Measurements from ENCODE around the gene INPP1.

INPP1 gene

DNA sequence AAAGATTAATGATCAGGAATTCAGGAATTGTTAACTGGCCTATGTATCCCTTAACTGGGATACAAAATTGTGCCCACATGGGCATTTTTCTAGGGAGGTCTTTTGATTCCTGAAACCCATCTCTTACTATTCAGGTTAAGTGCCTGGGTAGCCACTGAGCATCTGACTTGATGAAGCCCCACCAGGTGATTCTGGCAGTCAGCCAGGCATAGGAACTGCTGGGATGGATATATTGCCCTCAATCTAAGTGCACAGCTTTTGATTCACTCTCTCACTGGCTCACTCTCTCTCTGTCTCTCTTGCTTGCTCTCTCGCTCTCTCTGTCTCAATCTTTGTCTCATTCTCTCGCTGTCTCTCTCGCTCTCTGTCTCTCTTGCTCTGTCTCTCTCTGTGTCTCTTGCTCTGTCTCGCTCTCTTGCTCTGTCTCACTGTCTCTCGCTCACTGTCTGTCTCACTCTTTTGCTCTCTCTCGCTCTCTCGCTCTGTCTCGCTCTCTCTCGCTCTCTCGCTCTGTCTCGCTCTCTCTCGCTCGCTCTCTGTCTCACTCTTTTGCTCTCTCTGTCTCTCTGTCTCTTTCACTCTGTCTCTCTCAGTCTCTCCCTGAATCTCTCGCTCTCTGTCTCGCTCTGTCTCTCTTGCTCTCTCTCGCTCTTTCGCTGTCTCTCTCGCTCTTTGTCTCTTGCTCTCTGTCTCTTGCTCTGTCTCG, 22.3 kb downstream of the INPP1 start:
- no peak for DNase-seq

DNA sequence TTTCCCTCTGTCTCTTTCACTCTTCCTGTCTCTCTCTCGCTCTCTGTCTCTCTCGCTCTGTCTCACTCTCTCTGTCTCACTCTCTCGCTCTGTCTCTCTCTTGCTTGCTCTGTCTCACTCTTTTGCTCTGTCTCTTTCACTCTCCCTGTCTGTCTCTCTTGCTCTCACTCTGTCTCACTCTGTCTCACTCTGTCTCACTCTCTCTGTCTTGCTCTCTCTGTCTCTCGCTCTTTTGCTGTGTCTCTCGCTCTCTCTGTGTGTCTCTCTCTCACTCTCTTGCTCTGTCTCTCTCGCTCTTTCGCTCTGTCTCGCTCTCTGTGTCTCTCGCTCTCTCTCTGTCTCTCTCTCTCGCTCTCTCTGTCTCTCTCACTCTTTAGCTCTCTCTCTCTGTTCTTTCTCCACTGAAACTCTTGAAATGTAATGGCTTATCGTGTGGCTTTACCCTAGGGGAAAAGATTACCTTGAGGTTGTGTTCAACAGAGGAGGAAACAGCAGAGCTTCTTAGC, 22.9 kb downstream of the INPP1 start:
- DNase-seq = no peak

- DNase-seq = no peak
Observed at GRCh38 chr2:190367091-190367490, 23.7 kb downstream of the INPP1 start.

- no peak for DNase-seq
Observed at GRCh38 chr2:190369635-190370034, 26.2 kb downstream of the INPP1 start.

- DNase-seq = no peak
Observed at GRCh38 chr2:190376083-190376482, 32.7 kb downstream of the INPP1 start.

- DNase-seq = no peak
Observed at GRCh38 chr2:190376591-190377245, 33.3 kb downstream of the INPP1 start.

- no peak for DNase-seq
Observed at GRCh38 chr2:190378880-190379237, 35.5 kb downstream of the INPP1 start.

GRCh38 chr2:190379249-190379964, 36.0 kb downstream of the INPP1 start:
- DNase-seq = no peak

- no peak for DNase-seq
Observed at GRCh38 chr2:190380962-190381412, 37.6 kb downstream of the INPP1 start.

- peak in 1 of 2 donors; percentile 8 for DNase-seq
Observed at GRCh38 chr2:190382851-190383250, 39.5 kb downstream of the INPP1 start.

- no peak for DNase-seq
Observed at GRCh38 chr2:190387422-190387821, 44.0 kb downstream of the INPP1 start.

DNA sequence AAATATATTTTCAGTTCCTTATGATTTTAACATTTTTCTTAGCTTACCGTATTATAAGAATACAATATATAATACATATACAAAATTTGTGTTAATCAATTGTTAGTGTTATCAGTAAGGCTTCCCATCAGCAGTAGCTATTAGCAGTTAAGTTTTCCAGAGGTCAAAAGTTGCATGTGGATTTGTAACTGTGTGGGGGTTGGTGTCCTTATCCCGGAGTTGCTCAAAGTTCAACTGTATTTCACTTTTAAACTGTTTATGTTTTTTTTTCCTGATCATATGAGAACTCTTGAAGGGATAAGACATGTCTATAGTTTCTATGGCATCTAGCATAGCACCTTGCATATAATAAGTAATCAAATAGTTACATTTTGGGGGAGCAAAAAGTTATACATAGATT, 52.9 kb downstream of the INPP1 start:
- DNase-seq = no peak

- no peak for DNase-seq
Observed at GRCh38 chr2:190402986-190403603, 59.7 kb downstream of the INPP1 start.

GRCh38 chr2:190404487-190404886, 61.1 kb downstream of the INPP1 start:
- DNase-seq = peak in 1 of 2 donors; percentile 75

- no peak for DNase-seq
Observed at GRCh38 chr2:190405070-190405469, 61.7 kb downstream of the INPP1 start.

GRCh38 chr2:190405995-190406394, 62.6 kb downstream of the INPP1 start:
- no peak for DNase-seq

DNA sequence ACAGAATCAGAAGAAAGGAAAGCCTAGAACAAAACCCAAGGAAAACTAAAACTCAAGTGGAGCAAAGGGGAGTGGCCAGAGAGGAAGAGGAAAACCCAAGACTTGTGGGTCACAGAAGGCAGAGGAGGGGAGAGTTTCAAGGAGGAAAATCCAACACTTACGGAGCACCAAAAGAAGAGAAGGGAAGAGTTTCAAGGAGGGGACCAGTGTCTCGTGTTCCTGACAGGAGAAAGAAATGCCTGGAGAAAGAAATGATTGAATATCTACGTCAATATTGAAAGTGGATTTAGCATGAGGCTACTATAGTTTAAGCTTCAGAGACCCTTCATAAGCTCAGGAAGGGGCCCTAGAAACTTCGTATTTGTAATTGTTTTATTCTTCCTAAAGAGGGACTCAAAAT, 63.4 kb downstream of the INPP1 start:
- no peak for DNase-seq

- peak in 1 of 2 donors; percentile 44 for DNase-seq
Observed at GRCh38 chr2:190407246-190407661, 63.9 kb downstream of the INPP1 start.

DNA sequence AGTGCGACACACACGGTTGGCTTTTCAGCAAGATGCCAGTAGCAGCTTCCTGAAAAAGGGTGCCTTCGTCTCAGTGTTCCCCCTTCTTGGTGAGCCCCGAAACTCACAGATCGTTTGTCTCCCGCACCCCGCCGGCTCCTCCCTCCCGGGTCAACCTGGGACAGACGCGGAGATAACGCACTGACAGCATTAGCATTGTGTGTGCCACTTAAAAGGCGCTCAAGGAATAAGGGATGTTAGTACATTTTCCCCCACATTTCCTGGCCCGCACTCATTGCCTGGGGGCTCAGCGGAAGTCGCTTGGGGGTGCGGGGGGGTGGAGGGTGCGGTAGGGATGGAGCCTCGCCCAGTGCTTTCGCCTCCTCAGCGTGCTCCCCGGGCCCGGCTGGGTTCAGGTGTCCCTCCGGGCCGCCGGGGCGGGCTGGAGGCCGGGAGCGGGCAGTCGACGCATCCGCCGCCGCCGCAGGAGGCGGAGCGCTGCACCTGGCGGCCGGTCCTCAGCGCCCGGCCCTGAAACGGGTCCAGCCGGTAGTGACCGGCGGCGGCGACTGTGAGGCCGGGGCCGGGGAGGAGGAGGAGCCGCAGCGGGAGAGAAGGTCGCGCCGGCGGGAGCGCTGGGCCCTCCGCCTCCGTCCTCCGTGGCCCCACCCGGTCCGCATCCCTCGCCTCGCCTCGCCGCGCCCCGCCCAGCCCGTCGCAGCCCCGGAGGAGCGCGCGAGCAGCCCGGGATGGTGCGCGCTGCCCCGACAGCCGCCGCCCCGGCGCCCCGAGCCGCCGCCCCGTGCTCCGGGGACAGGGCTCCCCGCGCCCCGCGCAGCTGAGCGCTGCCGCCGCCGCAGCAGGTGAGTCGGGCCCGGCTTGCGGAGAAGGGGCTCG, 64.5 kb downstream of the INPP1 start, which contains the start of gene MFSD6:
Gene MFSD6 (plus strand): TSS at position 694 of the 876 bp plus-strand sequence. CDS start 27,675 bp downstream, outside the sequence.
- peak; percentile 44 to 53 for DNase-seq

- peak; percentile 53 to 76 for DNase-seq
Observed at GRCh38 chr2:190408538-190409271, 65.3 kb downstream of the INPP1 start.

DNA sequence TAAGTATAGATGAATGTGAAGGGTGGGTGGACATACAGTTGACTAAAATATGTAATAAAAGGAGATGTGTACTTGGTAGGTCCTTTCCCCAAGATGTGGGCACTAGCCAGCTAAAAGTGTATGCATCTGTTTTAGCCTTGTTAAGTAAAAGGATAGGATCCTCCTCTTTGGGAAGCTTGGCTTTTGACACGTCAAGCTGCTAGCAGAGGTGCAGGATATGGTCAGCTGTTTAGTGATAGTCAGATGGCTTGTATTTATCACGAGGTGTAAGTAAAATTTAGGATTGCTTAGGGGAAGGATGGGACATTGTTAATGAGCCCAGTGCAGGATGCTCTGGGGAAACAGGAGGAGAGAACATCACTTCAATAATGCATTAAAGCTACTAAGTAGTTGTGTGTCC, 66.2 kb downstream of the INPP1 start:
- no peak for DNase-seq
